Neural cell (in vitro differentiated cells): Measurements from ENCODE around the gene KDM4C. TPM values are rescaled to one million over a fixed set of nuclear protein-coding genes. Genes with fewer than 3 reads are reported as not detected.

Experiments used
- H2AFZ ChIP-seq: fragments of 200-600, 300-800 bp; sonication (generic), shearing (Covaris generic); 2 replicates; pipeline ENCODE4 v1.6.0; 2014; ENCODE audit warnings: low read depth, mild to moderate bottlenecking, antibody characterized with exemption, low read length, moderate library complexity
- H3F3A ChIP-seq: fragments of 200-600 bp; shearing (Covaris generic); 2 replicates; pipeline ENCODE4 v1.6.1; 2016; ENCODE audit warnings: mild to moderate bottlenecking, moderate library complexity, mixed read lengths, antibody characterized with exemption, low read length; ENCODE audit not compliant: insufficient read depth, poor library complexity, severe bottlenecking
- H3K27ac ChIP-seq: fragments of 200-600, 300-800 bp; sonication (generic), shearing (Covaris generic); 2 replicates; pipeline ENCODE4 v1.5.1; 2014; ENCODE audit warnings: mild to moderate bottlenecking, low read length, moderate library complexity
- H3K27me3 ChIP-seq: fragments of 300-800, 200-600 bp; sonication (generic), shearing (Covaris generic); 2 replicates; pipeline ENCODE4 v1.6.0; 2014; ENCODE audit warnings: mild to moderate bottlenecking, low read depth, low read length, moderate library complexity; ENCODE audit not compliant: insufficient read depth
- H3K36me3 ChIP-seq: fragments of 300-800, 200-600 bp; sonication (generic), shearing (Covaris generic); 2 replicates; pipeline ENCODE4 v1.5.1; 2014; ENCODE audit warnings: mild to moderate bottlenecking, antibody characterized with exemption, low read length, moderate library complexity; ENCODE audit not compliant: insufficient read depth
- H3K4me2 ChIP-seq: fragments of 300-800, 200-600 bp; sonication (generic), shearing (Covaris generic); 2 replicates; pipeline ENCODE4 v1.6.0; 2014; ENCODE audit warnings: mild to moderate bottlenecking, low read length
- H3K4me3 ChIP-seq: fragments of 300-800, 200-600 bp; sonication (generic), shearing (Covaris generic); 2 replicates; pipeline ENCODE4 v1.5.1; 2014; ENCODE audit warnings: mild to moderate bottlenecking, low read length, moderate library complexity
- H3K79me2 ChIP-seq: fragments of 200-600 bp; shearing (Covaris generic); replicated peaks from 2 replicates; pipeline ENCODE4 v1.6.0; 2014; ENCODE audit warnings: mild to moderate bottlenecking, low read length, moderate library complexity; ENCODE audit not compliant: insufficient read depth
- H3K9ac ChIP-seq: fragments of 300-800, 200-600 bp; sonication (generic), shearing (Covaris generic); 2 replicates; pipeline ENCODE4 v1.6.1; 2016; ENCODE audit warnings: mild to moderate bottlenecking, low read length, mixed read lengths
- H3K9me2 ChIP-seq: fragments of 200-600 bp; shearing (Covaris generic); 2 replicates; pipeline ENCODE4 v1.6.1; 2016; ENCODE audit warnings: mild to moderate bottlenecking, low read length, mixed read lengths; ENCODE audit not compliant: insufficient read depth
- H3K9me3 ChIP-seq: fragments of 200-600, 300-800 bp; sonication (generic), shearing (Covaris generic); 2 replicates; pipeline ENCODE4 v1.6.1; 2016; ENCODE audit warnings: mild to moderate bottlenecking, mixed run types, low read length, moderate library complexity, mixed read lengths
- H4K20me1 ChIP-seq: fragments of 200-600 bp; shearing (Covaris generic); 2 replicates; pipeline ENCODE4 v1.6.1; 2016; ENCODE audit warnings: mild to moderate bottlenecking, mixed run types; ENCODE audit not compliant: insufficient read depth
- EP300 ChIP-seq: fragments of 450-650 bp; conservative IDR thresholded peaks from 2 replicates; pipeline ENCODE4 v1.6.1; 2014; ENCODE audit warnings: antibody characterized with exemption, mild to moderate bottlenecking, moderate library complexity; ENCODE audit not compliant: poor library complexity, severe bottlenecking
- EZH2 ChIP-seq: fragments of 200-600, 300-800 bp; shearing (Covaris generic), sonication (generic); IDR thresholded peaks from 2 replicates; pipeline ENCODE4 v1.6.1; 2014; ENCODE audit warnings: antibody characterized with exemption, low read length, borderline replicate concordance, mild to moderate bottlenecking; ENCODE audit not compliant: insufficient read depth, poor library complexity, severe bottlenecking
- MXI1 ChIP-seq: fragments of 450-650 bp; conservative IDR thresholded peaks from 2 replicates; pipeline ENCODE4 v1.6.1; 2014; ENCODE audit warnings: antibody characterized with exemption, mild to moderate bottlenecking; ENCODE audit not compliant: poor library complexity, severe bottlenecking
- POLR2AphosphoS5 ChIP-seq: IDR thresholded peaks from 2 replicates; pipeline ENCODE4 v1.6.1; 2012
- RAD21 ChIP-seq: fragments of 450-650 bp; conservative IDR thresholded peaks from 2 replicates; pipeline ENCODE4 v1.6.1; 2014; ENCODE audit warnings: antibody characterized with exemption, mild to moderate bottlenecking, moderate library complexity
- REST ChIP-seq: IDR thresholded peaks from 2 replicates; pipeline ENCODE4 v1.6.1; 2012; ENCODE audit warnings: borderline replicate concordance
- SMC3 ChIP-seq: fragments of 450-650 bp; conservative IDR thresholded peaks from 2 replicates; pipeline ENCODE4 v1.6.1; 2014; ENCODE audit warnings: antibody characterized with exemption, mild to moderate bottlenecking, moderate library complexity; ENCODE audit not compliant: poor library complexity
- TAF1 ChIP-seq: IDR thresholded peaks from 2 replicates; pipeline ENCODE4 v1.6.1; 2012; ENCODE audit warnings: low read depth
- polyA plus RNA-seq: library from polyadenylated mRNA; depleted of rRNA; stranded (reverse); fragments of >200 nt; gene quantifications from 2 replicates; pipeline ENCODE4 v1.2.3, GENCODE V29; 2014
- TF ChIP-seq, protein P1 (sequence below): fragments of 450-650 bp; IDR thresholded peaks from 2 replicates; pipeline ENCODE4 v1.5.1; 2014; ENCODE audit warnings: antibody characterized with exemption, mild to moderate bottlenecking, moderate library complexity; ENCODE audit not compliant: poor library complexity, severe bottlenecking

KDM4C gene
- polyA plus RNA-seq, 1 donor from 2014 or later: 21.1 TPM

DNA sequence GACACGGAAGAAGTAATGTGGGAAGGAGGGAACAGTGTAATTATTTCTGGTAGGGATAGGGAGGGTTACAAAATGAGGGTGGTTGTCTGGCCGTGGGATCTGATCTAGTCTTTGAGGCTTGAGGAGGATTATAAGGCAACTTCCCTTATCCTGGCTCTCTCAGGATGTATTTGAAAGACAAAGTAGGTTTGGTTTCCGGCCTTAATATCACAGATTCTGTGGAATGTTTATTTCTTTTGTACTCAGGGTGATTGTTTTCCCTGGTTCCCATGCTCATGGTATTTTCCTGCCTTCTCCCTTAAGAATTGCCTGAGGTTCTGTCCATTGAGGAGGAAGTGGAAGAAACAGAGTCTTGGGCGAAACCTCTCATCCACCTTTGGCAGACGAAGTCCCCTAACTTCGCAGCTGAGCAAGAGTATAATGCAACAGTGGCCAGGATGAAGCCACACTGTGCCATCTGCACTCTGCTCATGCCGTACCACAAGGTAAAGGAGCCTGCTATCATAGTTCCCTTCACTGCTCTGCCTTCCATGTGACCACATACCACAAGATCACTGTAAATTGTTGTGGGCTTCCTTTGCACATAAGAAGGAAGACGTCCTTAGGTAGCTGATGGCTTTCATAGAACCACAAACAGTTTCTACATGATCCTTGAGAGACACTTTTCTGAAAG lies 253.8 kb downstream of the KDM4C start:
- no peaks in the 10 kb centered on the region for H3F3A ChIP-seq
- TF ChIP-seq EP300 (no peak), MXI1 (no peak), RAD21 (no peak), SMC3 (no peak), POLR2AphosphoS5 (no peak), EZH2 (no peak), TAF1 (no peak)
- no peak overlapping the region for H3K4me3 ChIP-seq
- no peaks in the 10 kb centered on the region for H3K9me3 ChIP-seq
- no peak overlapping the region for H3K9ac ChIP-seq
- no peak overlapping the region for H2AFZ ChIP-seq
- no peak overlapping the region for H3K4me2 ChIP-seq
- no peaks in the 10 kb centered on the region for H4K20me1 ChIP-seq
- H3K9me2 ChIP-seq: no peaks in the 10 kb centered on the region
- H3K36me3 ChIP-seq: no peaks in the 10 kb centered on the region
- no peaks in the 10 kb centered on the region for H3K79me2 ChIP-seq
- no peaks in the 10 kb centered on the region for H3K27me3 ChIP-seq
- no peak overlapping the region for H3K27ac ChIP-seq

DNA sequence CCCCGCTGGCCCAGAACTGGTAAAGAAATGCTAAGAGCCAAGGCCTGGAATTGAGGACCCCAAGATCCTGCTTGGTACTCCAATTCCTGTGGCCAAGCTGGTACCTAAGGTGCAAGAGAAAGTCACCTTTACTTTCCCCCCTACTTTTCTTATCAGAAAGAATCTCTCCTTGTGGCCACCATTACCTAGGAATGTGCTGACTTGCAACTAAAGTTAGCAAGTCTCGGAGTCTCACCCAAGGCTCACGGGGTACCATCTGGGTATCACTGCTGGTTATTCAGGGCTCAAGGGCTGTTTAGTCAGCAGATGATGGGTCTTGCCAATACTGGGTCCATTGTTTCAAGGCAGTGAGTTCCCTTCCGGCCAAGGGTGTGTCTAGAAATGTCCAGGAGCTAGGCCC lies 270.2 kb downstream of the KDM4C start:
- no peak overlapping the region for H3K27ac ChIP-seq
- H3K4me3 ChIP-seq: no peak overlapping the region
- no peak overlapping the region for H3K4me2 ChIP-seq
- no peaks in the 10 kb centered on the region for H3K9me3 ChIP-seq
- H3K9ac ChIP-seq: no peak overlapping the region
- no peaks in the 10 kb centered on the region for H3F3A ChIP-seq
- H3K9me2 ChIP-seq: no peaks in the 10 kb centered on the region
- no peaks in the 10 kb centered on the region for H3K36me3 ChIP-seq
- H4K20me1 ChIP-seq: no peaks in the 10 kb centered on the region
- H3K79me2 ChIP-seq: no peaks in the 10 kb centered on the region
- TF ChIP-seq TAF1 (no peak), RAD21 (no peak), SMC3 (no peak), REST (no peak), POLR2AphosphoS5 (no peak), MXI1 (no peak), EP300 (no peak)
- TF ChIP-seq, protein P1, sequence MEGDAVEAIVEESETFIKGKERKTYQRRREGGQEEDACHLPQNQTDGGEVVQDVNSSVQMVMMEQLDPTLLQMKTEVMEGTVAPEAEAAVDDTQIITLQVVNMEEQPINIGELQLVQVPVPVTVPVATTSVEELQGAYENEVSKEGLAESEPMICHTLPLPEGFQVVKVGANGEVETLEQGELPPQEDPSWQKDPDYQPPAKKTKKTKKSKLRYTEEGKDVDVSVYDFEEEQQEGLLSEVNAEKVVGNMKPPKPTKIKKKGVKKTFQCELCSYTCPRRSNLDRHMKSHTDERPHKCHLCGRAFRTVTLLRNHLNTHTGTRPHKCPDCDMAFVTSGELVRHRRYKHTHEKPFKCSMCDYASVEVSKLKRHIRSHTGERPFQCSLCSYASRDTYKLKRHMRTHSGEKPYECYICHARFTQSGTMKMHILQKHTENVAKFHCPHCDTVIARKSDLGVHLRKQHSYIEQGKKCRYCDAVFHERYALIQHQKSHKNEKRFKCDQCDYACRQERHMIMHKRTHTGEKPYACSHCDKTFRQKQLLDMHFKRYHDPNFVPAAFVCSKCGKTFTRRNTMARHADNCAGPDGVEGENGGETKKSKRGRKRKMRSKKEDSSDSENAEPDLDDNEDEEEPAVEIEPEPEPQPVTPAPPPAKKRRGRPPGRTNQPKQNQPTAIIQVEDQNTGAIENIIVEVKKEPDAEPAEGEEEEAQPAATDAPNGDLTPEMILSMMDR: no peak
- no peak overlapping the region for H2AFZ ChIP-seq
- H3K27me3 ChIP-seq: no peaks in the 10 kb centered on the region
